Activated naive CD8-positive, alpha-beta T cell (primary cell): ENCODE results near the gene AP5Z1.

Source experiments
- H3K27ac Mint-ChIP-seq: one replicate; pipeline ENCODE4 v1.8.0; 2021; ENCODE audit warnings: mixed read lengths
- H3K27me3 Mint-ChIP-seq: one replicate; pipeline ENCODE4 v1.8.0; 2021; ENCODE audit warnings: mixed read lengths
- H3K36me3 Mint-ChIP-seq: one replicate; pipeline ENCODE4 v1.8.0; 2021; ENCODE audit warnings: mixed read lengths
- H3K4me1 Mint-ChIP-seq: one replicate; pipeline ENCODE4 v1.8.0; 2021; ENCODE audit warnings: low read depth, mixed read lengths
- H3K4me3 Mint-ChIP-seq: one replicate; pipeline ENCODE4 v1.8.0; 2021; ENCODE audit warnings: mild to moderate bottlenecking, mixed read lengths
- H3K9me3 Mint-ChIP-seq: one replicate; pipeline ENCODE4 v1.8.0; 2021; ENCODE audit warnings: low read depth, mixed read lengths

The AP5Z1 gene

DNA sequence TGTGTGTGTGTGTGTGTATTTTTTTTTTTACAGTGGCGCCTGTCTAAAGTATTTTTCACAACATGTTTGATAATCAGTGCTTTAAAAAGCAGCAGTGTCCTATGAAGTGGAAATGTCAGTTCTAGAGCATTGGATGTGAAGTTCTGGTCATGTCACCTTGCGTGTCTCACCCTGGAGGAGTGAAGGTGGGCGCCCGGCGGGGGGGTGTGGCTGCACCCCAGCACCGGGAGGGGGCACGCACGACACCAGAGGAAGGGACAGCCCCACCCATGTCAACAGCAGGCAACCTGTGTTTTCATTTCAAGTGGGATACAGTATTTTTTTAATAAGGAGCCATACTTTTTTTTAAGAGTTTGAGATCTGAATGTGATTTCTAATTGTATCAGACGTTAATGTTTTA, 4.5 kb upstream of the AP5Z1 start:
- Mint-ChIP-seq H3K27me3 (no peaks in the 10 kb centered on the region), H3K4me1 (peaks cover 26% of the 10 kb centered on the region), H3K27ac (no peak overlapping the region), H3K9me3 (no peaks in the 10 kb centered on the region), H3K4me3 (no peak overlapping the region), H3K36me3 (no peaks in the 10 kb centered on the region)

DNA sequence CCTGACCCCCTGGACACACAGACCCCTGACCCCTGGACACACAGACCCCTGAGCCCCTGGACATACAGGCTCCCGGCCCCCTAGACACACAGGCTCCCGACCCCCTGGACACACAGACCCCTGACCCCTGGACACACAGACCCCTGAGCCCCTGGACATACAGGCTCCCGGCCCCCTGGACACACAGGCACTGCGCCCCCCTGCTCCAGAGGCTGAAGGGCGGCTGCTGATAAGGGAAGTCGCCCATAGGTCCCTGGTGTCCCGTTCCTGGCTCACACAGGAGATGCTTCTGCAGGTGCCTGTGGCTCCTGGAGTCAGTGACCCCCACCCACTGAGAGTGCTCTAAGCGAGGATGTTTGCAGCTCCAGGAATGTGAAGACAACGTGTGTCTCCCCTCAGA, 3.7 kb upstream of the AP5Z1 start:
- no peaks in the 10 kb centered on the region for H3K27me3 Mint-ChIP-seq
- H3K27ac Mint-ChIP-seq, result no peak overlapping the region
- H3K36me3 Mint-ChIP-seq, result peaks cover 2% of the 10 kb centered on the region
- H3K4me1 Mint-ChIP-seq, result peaks cover 32% of the 10 kb centered on the region
- no peaks in the 10 kb centered on the region for H3K9me3 Mint-ChIP-seq
- H3K4me3 Mint-ChIP-seq, result no peak overlapping the region

DNA sequence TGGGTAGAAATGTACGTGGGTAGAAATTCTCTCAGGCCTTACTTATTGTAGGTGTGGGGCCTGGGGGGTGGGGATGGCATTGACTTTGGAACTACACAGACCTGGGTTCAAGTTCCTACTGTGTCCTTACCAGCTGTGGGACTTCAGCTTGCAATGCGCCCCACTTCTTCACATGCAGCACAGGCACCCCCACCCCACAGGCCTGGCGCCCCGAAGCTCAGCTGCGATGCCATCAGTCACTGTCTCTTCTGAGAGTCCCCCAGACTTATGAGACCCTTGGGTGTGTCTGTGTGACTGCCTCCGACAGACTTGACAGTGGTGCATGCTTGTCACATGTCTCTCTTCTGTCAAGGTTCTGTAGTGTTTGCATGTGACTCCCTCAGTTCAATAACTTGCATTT, 3.1 kb upstream of the AP5Z1 start:
- Mint-ChIP-seq H3K4me1 (peaks cover 36% of the 10 kb centered on the region), H3K9me3 (no peaks in the 10 kb centered on the region), H3K36me3 (peaks cover 2% of the 10 kb centered on the region), H3K27ac (no peak overlapping the region), H3K4me3 (no peak overlapping the region), H3K27me3 (no peaks in the 10 kb centered on the region)

DNA sequence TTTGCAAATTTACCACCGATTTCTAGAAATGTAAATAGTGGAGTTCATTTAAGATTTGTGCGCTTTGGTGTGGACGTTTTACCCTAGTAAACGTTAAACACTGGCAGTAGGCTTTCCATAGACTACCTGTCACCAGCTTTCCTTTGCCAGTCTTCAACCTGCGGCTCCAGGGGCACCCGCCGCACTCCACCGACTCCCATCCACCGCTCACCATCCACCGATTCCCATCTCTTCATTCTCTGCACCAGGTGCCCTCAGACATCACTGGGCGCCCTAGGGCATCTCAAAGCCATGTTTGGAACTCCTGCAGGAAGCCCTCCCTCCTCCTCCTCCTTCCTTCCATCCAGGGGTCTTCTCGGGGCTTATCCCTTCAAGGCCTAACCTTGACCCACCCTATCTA, 1.4 kb upstream of the AP5Z1 start:
- peak overlapping the region; percentile 96 for H3K4me3 Mint-ChIP-seq
- H3K27me3 Mint-ChIP-seq, result no peaks in the 10 kb centered on the region
- H3K4me1 Mint-ChIP-seq, result peaks cover 46% of the 10 kb centered on the region
- no peaks in the 10 kb centered on the region for H3K9me3 Mint-ChIP-seq
- peak overlapping the region; percentile 98 for H3K27ac Mint-ChIP-seq
- H3K36me3 Mint-ChIP-seq, result peaks cover 2% of the 10 kb centered on the region

DNA sequence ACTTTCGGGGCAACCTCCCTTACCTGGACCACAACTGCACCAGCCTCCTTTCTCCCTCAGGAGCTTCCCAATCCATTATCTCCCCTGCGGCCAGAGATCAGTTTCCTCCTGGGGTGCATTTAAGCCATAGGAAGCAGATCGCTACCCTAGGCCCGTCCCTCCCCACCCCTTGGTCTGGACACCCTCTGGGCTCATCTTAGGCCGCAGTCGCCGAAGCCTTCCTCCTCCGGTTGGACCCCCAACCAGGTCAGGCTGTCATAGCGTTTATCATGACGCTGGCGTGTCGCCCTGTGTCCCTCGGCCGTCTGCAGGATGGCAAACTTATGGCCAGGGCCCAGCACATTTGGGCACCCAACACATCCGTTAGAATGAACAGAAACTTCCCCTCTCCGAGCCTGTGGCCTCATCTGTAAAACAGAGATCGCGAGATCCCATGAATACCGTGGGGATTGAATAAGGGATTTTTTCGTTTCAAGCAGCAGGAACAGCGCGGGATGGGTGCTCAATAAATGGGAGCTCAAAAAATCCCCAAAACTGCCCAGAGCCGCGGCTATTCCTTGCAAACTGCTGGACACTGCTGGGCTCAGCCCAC, 669 bp upstream of the AP5Z1 start:
- Mint-ChIP-seq H3K27ac (peak overlapping the region; percentile 98), H3K9me3 (no peaks in the 10 kb centered on the region), H3K36me3 (peaks cover 2% of the 10 kb centered on the region), H3K27me3 (no peaks in the 10 kb centered on the region), H3K4me1 (peaks cover 44% of the 10 kb centered on the region), H3K4me3 (peak overlapping the region; percentile 96)

DNA sequence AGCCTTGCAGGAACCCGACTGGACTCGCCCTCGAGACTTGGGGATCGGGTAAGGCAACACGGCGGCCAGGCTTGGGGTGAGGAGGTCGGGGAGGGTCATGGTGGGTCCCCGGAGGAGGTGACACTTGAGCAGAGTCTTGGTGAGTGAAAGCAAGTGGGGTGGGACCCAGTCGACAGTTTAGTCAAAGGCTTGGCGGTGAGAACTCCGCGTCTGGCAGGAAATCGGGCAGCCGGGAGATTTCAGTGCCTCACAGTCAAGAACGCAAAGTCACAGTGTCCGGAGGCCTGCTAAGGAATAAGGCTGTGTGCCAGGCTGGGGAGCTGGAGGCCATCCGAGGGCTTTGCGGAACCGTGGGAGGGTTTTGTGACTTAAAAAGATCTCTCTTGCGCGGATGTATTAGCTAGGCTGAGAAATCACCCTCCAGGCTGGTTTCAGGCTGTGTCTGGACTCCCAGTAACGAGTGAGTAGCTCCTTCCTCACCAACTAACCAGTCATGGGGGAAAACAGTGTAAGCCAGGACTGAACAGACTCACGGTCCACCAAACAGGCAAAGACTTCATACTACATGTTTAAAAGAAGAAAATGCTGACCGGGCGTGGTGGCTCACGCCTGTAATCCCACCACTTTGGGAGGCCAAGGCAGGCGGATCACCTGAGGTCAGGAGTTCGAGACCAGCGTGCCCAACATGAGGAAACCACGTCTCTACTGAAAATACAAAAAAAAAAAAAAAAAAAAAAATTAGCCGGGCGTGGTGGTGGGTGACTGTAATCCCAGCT, 613 bp downstream of the AP5Z1 start:
- no peaks in the 10 kb centered on the region for H3K27me3 Mint-ChIP-seq
- H3K36me3 Mint-ChIP-seq, result peaks cover 2% of the 10 kb centered on the region
- H3K4me1 Mint-ChIP-seq, result peaks cover 44% of the 10 kb centered on the region
- H3K27ac Mint-ChIP-seq, result peak overlapping the region; percentile 98
- no peaks in the 10 kb centered on the region for H3K9me3 Mint-ChIP-seq
- H3K4me3 Mint-ChIP-seq, result peak overlapping the region; percentile 96

DNA sequence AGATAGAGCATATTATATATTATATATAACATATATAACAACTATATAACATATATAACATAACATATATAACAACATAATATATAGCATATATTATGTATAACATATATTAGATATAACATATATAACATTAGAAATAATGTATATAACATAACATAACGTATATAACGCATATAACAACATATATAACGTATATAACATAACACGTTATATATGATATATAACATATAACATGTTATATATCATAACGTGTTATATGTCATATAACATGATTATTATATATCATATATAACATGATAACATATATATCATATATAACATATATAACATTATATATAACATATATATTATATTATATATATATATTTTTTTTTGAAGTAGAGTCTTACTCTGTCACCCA, 3.7 kb downstream of the AP5Z1 start:
- H3K4me1 Mint-ChIP-seq, result peaks cover 35% of the 10 kb centered on the region
- H3K4me3 Mint-ChIP-seq, result no peak overlapping the region
- H3K36me3 Mint-ChIP-seq, result peaks cover 2% of the 10 kb centered on the region
- H3K9me3 Mint-ChIP-seq, result no peaks in the 10 kb centered on the region
- no peaks in the 10 kb centered on the region for H3K27me3 Mint-ChIP-seq
- H3K27ac Mint-ChIP-seq, result no peak overlapping the region

DNA sequence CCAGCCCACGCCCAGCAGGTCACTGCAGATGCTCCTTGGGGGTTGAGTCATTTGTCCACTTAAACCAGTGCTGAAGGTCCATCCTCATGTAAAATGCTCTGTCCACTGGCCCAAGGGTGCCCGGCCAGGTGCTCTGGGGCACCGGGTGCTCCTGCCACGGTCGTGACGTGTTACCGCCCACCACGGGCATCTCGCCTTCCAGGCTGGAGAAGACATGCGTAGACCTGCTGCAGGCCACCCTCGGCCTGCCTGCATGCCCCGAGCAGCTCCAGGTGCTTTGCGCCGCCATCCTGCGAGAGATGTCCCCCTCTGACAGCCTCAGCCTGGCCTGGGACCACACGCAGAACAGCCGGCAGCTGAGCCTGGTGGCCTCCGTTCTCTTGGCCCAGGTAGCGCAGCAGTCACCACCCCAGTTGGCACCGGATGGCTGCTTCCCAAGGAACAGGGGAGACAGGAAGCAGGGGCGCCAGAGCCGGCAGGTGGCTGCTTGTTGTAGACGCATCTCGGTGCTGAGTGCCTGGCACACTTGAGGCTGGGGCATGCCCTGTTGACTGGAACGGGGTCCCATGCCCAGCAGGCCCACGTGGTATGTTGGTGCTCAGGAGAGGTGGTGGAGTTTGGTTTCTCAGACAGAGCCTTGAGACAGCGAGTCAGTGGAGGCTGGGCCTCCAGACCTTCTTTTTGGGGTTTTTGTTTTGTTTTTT, 6.1 kb downstream of the AP5Z1 start:
- Mint-ChIP-seq H3K27ac (no peak overlapping the region), H3K27me3 (no peaks in the 10 kb centered on the region), H3K36me3 (no peaks in the 10 kb centered on the region), H3K9me3 (no peaks in the 10 kb centered on the region), H3K4me3 (no peak overlapping the region), H3K4me1 (peaks cover 20% of the 10 kb centered on the region)

DNA sequence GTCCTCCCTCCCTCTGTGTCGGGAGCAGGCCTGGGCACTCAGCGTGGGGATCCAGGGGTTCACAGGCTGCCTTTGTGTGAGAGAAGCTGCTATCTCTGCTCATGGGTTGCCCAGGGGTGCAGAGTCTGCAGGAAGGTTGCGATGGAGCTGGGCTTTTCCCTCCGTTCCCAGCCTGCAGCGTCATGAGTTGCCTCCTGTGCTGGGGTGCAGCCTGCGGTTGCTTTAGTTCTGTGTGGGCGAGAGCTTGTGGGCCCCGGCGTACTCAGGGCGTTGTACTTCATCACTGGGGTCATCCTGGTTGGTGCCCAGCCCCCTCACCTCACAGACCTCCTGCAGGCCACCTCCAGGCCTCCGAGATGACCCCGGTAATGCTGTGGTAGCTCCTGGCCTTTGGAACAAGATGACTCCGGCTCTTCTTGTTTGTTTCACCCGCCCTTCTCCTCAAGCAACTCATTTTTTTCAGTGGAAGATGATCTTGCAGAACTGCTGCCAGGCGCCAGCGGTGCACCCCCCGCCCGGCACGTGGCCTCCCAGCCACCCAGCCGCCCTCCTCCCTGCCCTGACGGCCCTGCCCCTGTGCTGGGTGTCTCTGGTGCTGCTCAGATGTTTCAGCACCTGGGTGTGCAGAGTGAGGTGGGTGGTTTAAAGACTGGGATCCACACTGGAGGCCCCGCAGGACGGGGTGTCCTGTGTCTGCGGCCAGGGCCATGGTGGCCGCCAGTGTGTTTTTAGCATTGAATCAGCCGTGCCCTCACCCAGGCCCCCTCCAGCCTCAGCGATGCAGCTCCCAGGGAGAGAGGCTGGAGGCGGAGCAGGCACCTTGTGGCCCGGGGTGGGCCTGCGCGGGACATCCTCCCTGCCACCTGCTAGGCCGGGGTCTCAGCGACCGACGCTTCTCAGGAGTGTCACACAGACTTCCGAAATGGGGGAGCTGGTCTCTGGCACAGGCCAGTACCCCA, 7.2 kb downstream of the AP5Z1 start:
- H3K9me3 Mint-ChIP-seq, result no peaks in the 10 kb centered on the region
- no peaks in the 10 kb centered on the region for H3K36me3 Mint-ChIP-seq
- H3K27ac Mint-ChIP-seq, result no peak overlapping the region

DNA sequence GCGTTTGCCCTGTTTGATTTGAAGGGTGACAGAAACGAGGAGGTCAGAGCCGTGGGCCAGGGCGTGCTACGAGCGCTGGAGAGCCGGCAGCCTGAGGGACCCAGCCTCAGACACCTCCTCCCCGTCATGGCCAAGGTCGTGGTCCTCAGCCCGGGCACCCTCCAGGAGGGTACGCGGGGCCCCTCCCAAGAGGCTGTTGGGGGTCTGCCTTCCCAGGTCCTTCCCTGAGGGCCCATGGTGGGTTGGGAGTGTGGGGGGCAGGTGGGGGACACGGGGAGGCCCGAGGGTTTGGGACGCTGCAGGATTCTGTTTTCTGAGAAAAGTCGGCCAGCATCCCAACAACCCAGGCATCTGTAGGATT, 7.8 kb downstream of the AP5Z1 start:
- H3K36me3 Mint-ChIP-seq, result no peaks in the 10 kb centered on the region
- peaks cover 6% of the 10 kb centered on the region for H3K4me1 Mint-ChIP-seq
- H3K4me3 Mint-ChIP-seq, result no peak overlapping the region
- no peaks in the 10 kb centered on the region for H3K27me3 Mint-ChIP-seq
- H3K27ac Mint-ChIP-seq, result no peak overlapping the region
- H3K9me3 Mint-ChIP-seq, result no peaks in the 10 kb centered on the region

More for the DNA sequence above, 7.2 kb downstream of the AP5Z1 start:
- Mint-ChIP-seq H3K4me1 (peaks cover 12% of the 10 kb centered on the region), H3K27me3 (no peaks in the 10 kb centered on the region), H3K4me3 (no peak overlapping the region)

DNA sequence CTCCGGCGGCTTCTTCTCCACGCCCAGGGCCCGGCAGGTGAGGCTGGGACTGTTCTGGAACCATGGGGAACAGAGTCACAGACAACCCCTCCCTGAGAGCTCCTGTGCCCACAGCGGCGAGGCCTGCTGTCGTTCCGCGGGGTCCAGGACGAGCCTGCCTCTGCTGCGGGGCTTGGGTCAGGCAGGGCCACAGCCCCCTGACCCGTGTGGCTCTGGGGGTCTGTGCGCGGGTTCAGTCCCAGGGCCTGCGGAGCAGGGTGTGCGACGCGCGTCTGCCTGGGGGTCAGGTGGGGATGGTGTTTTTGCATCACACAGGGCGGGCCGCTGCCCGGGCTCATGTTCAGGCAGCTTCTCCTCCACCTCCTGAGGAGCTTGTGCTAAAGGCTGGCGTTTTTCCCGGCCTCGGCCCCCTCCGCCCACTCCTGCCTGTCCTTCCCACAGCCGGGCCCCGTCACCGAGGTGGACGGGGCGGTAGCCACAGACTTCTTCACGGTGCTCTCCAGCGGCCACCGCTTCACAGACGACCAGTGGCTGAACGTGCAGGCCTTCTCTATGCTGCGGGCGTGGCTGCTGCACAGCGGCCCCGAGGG, 8.4 kb downstream of the AP5Z1 start:
- Mint-ChIP-seq H3K4me1 (peaks cover 3% of the 10 kb centered on the region), H3K4me3 (no peak overlapping the region), H3K9me3 (no peaks in the 10 kb centered on the region), H3K27ac (no peak overlapping the region), H3K27me3 (no peaks in the 10 kb centered on the region), H3K36me3 (no peaks in the 10 kb centered on the region)

DNA sequence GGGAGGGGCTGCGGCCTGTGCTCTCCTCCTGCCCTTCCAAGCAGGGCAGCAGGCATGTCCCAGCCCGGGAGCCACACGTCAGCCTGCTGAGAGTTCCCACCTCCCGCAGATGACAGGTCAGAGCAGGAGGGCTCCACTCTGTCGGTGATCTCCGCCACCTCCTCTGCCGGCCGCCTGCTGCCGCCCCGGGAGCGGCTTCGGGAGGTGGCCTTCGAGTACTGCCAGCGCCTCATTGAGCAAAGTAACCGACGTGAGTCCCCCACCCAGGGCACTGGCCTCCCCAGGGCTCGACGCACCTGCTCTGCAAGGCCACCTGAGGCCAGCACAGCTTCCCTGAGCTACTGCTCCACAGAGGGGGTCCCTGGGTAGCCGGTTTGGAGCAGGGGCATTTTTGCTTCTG, 9.4 kb downstream of the AP5Z1 start:
- Mint-ChIP-seq H3K4me1 (peaks cover 2% of the 10 kb centered on the region), H3K9me3 (no peaks in the 10 kb centered on the region), H3K36me3 (no peaks in the 10 kb centered on the region), H3K4me3 (no peak overlapping the region), H3K27ac (no peak overlapping the region), H3K27me3 (no peaks in the 10 kb centered on the region)

DNA sequence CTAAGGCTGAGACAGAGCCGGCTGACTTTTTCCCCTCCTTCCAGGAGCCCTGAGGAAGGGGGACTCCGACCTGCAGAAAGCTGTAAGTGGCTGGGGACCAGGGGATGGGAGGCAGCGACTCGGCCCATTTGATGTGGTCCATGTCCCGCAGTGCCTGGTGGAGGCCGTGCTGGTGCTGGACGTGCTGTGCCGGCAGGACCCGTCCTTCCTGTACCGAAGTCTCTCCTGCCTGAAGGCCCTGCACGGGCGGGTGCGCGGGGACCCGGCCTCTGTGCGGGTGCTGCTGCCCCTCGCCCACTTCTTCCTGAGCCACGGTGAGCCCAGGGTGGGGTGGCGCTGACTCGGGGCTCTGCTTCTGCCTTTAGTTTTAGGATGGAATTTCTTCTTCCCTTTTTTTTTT, 9.9 kb downstream of the AP5Z1 start:
- no peaks in the 10 kb centered on the region for H3K27me3 Mint-ChIP-seq
- no peaks in the 10 kb centered on the region for H3K36me3 Mint-ChIP-seq
- no peaks in the 10 kb centered on the region for H3K9me3 Mint-ChIP-seq
- H3K27ac Mint-ChIP-seq, result no peak overlapping the region
- no peaks in the 10 kb centered on the region for H3K4me1 Mint-ChIP-seq
- no peak overlapping the region for H3K4me3 Mint-ChIP-seq

DNA sequence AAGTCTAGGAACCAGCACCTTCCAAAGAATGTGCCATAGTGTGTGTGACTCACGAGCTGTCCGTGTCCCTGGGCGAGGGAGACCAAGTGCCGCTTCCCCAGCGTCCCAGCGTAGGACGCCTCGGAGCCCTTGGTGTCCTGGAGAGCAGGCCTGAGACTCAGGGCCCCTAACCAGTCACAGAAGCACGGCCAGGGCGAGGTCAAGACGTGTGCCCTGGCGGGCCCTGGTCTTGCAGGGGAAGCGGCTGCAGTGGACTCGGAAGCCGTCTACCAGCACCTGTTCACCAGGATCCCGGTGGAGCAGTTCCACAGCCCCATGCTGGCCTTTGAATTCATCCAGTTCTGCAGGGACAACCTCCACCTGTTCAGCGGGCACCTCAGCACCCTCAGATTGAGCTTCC, 10.6 kb downstream of the AP5Z1 start:
- H3K4me3 Mint-ChIP-seq, result no peak overlapping the region
- no peak overlapping the region for H3K27ac Mint-ChIP-seq
- H3K4me1 Mint-ChIP-seq, result no peaks in the 10 kb centered on the region
- H3K9me3 Mint-ChIP-seq, result no peaks in the 10 kb centered on the region
- H3K27me3 Mint-ChIP-seq, result no peaks in the 10 kb centered on the region
- no peaks in the 10 kb centered on the region for H3K36me3 Mint-ChIP-seq
